ENCODE results near the gene RABGGTA. TPM values are rescaled to one million over a fixed set of nuclear protein-coding genes. Genes with fewer than 3 reads are reported as not detected.

Gene RABGGTA
- total RNA-seq, result 31.4 TPM

DNA sequence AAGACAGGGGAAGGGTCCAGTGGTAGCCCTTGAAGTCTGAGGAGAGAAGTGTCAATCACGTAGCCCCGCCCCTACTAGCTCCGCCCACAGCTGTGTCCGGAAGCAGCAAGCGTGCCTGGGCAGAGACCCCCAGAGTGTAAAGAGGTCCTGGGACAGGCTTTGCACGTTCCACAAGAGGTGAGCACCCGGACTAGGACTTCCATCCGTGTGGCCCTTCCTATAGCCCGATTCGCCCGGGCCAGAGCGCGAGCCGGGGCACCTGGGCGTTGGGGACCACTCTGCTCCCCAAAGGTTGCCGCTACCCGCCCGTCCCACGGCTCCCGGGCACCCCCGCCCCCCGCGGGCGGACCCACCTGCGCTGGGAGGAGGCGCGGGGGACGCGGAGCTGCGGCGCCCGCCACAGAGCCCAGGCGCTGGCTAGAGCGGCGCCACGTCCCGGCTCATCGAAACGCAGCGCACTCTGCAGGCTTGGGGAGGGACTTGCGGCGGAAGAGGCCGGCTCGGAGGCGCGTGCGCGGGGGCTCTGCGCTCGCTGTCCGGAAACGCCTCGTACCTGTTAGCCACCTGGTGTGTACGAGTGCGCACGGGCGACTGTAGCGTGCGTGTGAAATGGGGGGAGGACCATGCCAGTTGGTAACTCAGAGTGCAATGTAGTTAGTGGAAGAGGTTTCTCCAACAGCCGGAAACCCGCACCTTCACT, at the start of gene RABGGTA:
Gene RABGGTA, minus strand, starts transcription at position 464 of the 700 bp plus-strand sequence. CDS start 482 bp downstream, outside the sequence.

DNA sequence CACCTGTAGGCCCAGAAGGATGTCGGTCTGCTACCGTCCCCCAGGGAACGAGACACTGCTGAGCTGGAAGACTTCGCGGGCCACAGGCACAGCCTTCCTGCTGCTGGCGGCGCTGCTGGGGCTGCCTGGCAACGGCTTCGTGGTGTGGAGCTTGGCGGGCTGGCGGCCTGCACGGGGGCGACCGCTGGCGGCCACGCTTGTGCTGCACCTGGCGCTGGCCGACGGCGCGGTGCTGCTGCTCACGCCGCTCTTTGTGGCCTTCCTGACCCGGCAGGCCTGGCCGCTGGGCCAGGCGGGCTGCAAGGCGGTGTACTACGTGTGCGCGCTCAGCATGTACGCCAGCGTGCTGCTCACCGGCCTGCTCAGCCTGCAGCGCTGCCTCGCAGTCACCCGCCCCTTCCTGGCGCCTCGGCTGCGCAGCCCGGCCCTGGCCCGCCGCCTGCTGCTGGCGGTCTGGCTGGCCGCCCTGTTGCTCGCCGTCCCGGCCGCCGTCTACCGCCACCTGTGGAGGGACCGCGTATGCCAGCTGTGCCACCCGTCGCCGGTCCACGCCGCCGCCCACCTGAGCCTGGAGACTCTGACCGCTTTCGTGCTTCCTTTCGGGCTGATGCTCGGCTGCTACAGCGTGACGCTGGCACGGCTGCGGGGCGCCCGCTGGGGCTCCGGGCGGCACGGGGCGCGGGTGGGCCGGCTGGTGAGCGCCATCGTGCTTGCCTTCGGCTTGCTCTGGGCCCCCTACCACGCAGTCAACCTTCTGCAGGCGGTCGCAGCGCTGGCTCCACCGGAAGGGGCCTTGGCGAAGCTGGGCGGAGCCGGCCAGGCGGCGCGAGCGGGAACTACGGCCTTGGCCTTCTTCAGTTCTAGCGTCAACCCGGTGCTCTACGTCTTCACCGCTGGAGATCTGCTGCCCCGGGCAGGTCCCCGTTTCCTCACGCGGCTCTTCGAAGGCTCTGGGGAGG, 39.5 kb upstream of the RABGGTA start, which contains the start of gene LTB4R:
Gene LTB4R, plus strand, starts transcription at position 857 of the 959 bp plus-strand sequence. CDS start 4,150 bp downstream, outside the sequence.

DNA sequence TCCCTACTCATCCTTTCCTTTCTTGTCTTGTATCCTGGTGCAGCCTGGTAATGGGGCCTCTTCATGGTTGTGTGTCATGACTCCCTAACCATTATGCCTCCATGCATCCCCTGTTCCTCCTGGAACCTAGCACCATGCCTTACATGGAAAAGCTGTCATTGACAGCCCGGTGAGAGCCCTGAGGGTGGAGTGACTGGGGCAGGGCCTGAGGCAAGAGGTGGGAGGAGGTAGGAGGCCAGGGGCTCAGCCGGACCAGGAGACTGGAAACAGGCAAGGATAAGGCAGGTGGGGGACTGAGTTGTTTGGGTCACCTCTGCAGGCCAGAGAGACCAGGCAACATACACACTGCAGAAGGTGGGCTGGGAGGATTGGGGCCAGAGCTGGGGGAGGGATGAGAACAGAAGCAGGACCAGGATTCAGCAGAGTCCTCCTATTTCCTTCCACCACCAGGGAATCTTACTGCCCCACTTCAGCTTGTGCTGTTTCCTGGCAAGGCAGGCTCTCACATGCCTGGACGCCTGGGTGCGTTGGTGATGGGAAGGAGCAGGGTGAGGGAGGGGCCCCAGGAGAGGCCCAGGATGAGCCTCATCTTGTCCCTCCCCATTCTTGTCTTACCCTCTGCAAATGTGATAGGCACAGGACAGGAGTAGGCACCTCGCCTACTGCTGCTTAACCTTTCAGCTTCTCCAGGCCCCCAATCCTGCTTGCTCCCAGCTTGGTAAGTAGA, 38.3 kb upstream of the RABGGTA start, which contains the start of gene LTB4R2:
Gene LTB4R2, plus strand, starts transcription at position 603 of the 727 bp plus-strand sequence. CDS start 525 bp downstream, outside the sequence.

GRCh38 chr14:24307575-24308341, 36.4 kb upstream of the RABGGTA start, which contains the start of gene CIDEB:
Gene CIDEB, minus strand, starts transcription at chr14:24307977. Its CDS starts 119 bp downstream, at chr14:24307858.

GRCh38 chr14:24299255-24300191, 28.1 kb upstream of the RABGGTA start, which contains the start of the genes DHRS1 and NOP9:
Gene DHRS1, minus strand, starts transcription at chr14:24299780. Its CDS starts 674 bp downstream, at chr14:24299106.
Gene NOP9, plus strand, starts transcription at chr14:24299850. Its CDS starts 105 bp downstream, at chr14:24299955.

DNA sequence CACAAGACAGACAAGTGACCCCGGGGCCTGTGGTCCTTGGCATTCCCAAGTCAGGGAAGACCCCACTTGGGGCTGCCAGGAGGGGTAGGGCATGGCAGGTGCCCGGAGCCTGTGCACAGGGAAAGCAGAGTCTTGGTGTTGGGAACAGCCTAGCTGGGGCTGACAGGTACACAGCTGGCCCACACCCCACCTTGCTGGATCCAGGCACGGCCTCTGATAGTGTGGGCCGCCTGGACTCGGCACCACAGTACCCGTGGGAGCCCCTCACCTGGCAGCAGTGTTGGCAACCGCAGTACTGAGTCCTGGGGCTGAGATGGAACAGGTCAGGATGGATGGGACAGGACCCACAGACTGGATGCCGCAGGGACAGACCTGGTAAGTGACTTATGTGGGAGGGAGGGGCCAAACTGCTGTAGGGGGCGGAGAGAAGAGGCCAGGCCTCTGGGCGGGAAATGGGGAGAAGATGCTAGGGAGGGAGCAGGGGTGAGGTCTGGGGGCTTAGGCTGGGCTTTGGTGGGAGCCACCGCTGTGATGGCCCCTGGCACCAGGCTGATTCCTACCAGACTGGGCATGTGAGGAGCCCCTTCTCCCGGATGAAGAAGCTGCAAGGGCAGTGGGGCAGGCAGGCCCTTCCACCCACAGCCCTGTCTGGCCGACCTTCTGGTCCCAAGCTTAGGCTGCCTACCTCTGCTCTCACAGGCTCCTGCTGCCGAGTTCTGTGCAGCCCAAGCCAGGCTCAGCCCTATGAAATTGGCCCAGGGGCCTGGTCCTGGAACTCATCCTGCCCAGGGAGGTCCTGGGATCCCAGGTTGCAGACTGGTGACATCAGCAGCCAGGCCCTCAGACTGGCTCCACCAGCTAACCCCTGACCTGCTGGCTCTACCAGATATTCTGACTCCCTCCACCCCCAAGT, 8.3 kb downstream of the RABGGTA start, which contains the start of gene TGM1:
Gene TGM1, minus strand, starts transcription at position 357 of the 913 bp plus-strand sequence. CDS start 825 bp downstream, outside the sequence.

DNA sequence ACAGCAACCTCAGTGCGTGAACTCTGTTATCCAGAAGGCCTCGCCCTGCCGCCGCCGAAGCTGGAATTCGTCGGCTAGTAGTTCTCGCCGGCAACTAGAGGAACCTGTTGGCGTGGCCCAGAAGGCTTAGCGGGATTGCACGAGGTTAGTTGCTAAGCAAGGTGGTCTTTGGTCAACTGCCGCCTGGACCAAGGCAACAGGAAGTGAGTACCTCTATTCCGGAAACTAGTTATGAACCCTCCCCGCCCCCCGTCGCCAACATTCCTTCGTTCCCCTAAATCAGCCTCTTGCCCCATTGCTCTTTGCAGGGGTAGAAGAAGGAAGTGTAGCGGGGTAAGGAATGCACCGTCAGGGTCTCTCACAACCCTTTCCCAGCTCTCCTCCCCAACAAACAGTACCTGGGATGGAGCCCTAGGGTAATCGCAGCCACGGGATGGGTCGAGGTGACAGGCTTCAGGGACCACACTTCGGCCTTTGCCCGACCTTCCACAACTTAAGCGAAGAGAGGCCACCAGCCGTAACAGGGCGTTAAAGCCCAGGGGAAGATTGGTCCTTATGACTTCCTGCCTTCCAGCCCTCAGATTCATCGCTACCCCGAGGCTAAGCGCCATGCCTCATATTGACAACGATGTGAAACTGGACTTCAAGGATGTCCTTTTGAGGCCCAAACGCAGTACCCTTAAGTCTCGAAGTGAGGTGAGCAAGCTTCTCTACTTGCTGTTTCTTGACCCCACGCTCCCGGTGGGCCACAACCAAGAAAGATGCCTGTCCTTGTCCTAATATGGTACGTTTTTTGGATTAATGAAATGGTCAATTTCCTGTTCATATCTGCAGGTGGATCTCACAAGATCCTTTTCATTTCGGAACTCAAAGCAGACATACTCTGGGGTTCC, 38.5 kb downstream of the RABGGTA start, which contains the start of gene GMPR2:
Gene GMPR2, plus strand, starts transcription at position 285 of the 893 bp plus-strand sequence. Its CDS starts 325 bp downstream, at position 610.

GRCh38 chr14:24232121-24232644, 39.2 kb downstream of the RABGGTA start, which contains the start of gene NEDD8:
Gene NEDD8, minus strand, starts transcription at chr14:24232367. Its CDS starts 100 bp downstream, at chr14:24232267.

Small RNAs within 50 kb of the gene (small RNA-seq; reads per million reads assigned to genes)
- not detected for gene MDP1

Other genes with a start within 250 kb of the RABGGTA start
- 28.8 TPM for gene CARMIL3, start 219.6 kb downstream of the RABGGTA start, total RNA-seq
- 16.8 TPM for gene CPNE6, start 200.0 kb downstream of the RABGGTA start, total RNA-seq
- gene PCK2, start 177.3 kb downstream of the RABGGTA start, total RNA-seq, result 3.0 TPM
- 67.6 TPM for gene DCAF11, start 156.8 kb downstream of the RABGGTA start, total RNA-seq
- 2.5 TPM for gene NRL, start 156.6 kb downstream of the RABGGTA start, total RNA-seq
- not detected for gene FITM1, start 140.9 kb downstream of the RABGGTA start, total RNA-seq
- 30.4 TPM for gene PSME1, start 135.4 kb downstream of the RABGGTA start, total RNA-seq
- gene EMC9, start 130.0 kb downstream of the RABGGTA start, total RNA-seq, result 15.5 TPM
- gene PSME2, start 125.0 kb downstream of the RABGGTA start, total RNA-seq, result 38.8 TPM
- gene RNF31, start 124.1 kb downstream of the RABGGTA start, total RNA-seq, result 24.5 TPM
- 38.5 TPM for gene IRF9, start 110.3 kb downstream of the RABGGTA start, total RNA-seq
- 26.3 TPM for gene REC8, start 99.5 kb downstream of the RABGGTA start, total RNA-seq
- gene IPO4, start 82.8 kb downstream of the RABGGTA start, total RNA-seq, result 19.4 TPM
- 21.5 TPM for gene TM9SF1, start 76.2 kb downstream of the RABGGTA start, total RNA-seq
- gene TSSK4, start 65.9 kb downstream of the RABGGTA start, total RNA-seq, result not detected
- gene CHMP4A, start 58.1 kb downstream of the RABGGTA start, total RNA-seq, result 33.2 TPM
- gene MDP1, start 55.5 kb downstream of the RABGGTA start, total RNA-seq, result 16.1 TPM
- 94.6 TPM for gene NEDD8, start 39.2 kb downstream of the RABGGTA start, total RNA-seq
- 48.9 TPM for gene GMPR2, start 38.7 kb downstream of the RABGGTA start, total RNA-seq
- gene TINF2, start 29.0 kb downstream of the RABGGTA start, total RNA-seq, result 37.6 TPM
- 3.0 TPM for gene TGM1, start 8.4 kb downstream of the RABGGTA start, total RNA-seq
- gene DHRS1, start 28.2 kb upstream of the RABGGTA start, total RNA-seq, result 10.4 TPM
- gene NOP9, start 28.3 kb upstream of the RABGGTA start, total RNA-seq, result 20.3 TPM
- 2.8 TPM for gene CIDEB, start 36.4 kb upstream of the RABGGTA start, total RNA-seq
- 1.8 TPM for gene LTB4R2, start 38.5 kb upstream of the RABGGTA start, total RNA-seq
- gene LTB4R, start 39.9 kb upstream of the RABGGTA start, total RNA-seq, result 1.2 TPM
- gene ADCY4, start 63.5 kb upstream of the RABGGTA start, total RNA-seq, result 3.2 TPM
- 0.69 TPM for gene RIPK3, start 68.4 kb upstream of the RABGGTA start, total RNA-seq
- 5.5 TPM for gene NFATC4, start 96.6 kb upstream of the RABGGTA start, total RNA-seq
- 13.8 TPM for gene NYNRIN, start 127.4 kb upstream of the RABGGTA start, total RNA-seq
- gene CBLN3, start 158.1 kb upstream of the RABGGTA start, total RNA-seq, result 0.46 TPM
- gene KHNYN, start 158.4 kb upstream of the RABGGTA start, total RNA-seq, result 15.7 TPM
- gene SDR39U1, start 171.2 kb upstream of the RABGGTA start, total RNA-seq, result 22.4 TPM
- not detected for gene CMA1, start 236.7 kb upstream of the RABGGTA start, total RNA-seq

Data from diencephalon (tissue), 1 donor.